AG10803 (cell line): ENCODE data around the gene KCNC4.

ENCODE experiments used
- DNase-seq: peaks from one replicate; pipeline ENCODE4 v3.0.0; 2010; ENCODE audit warnings: low read depth
- H3K4me3 ChIP-seq: 2 replicates; pipeline ENCODE4 v1.5.1; 2011; ENCODE audit warnings: mild to moderate bottlenecking, low read length, control low read depth
- CTCF ChIP-seq: conservative IDR thresholded peaks from 2 replicates; pipeline ENCODE4 v1.5.1; 2011; ENCODE audit warnings: mild to moderate bottlenecking, low read length, control low read depth, inconsistent platforms

The KCNC4 gene

DNA sequence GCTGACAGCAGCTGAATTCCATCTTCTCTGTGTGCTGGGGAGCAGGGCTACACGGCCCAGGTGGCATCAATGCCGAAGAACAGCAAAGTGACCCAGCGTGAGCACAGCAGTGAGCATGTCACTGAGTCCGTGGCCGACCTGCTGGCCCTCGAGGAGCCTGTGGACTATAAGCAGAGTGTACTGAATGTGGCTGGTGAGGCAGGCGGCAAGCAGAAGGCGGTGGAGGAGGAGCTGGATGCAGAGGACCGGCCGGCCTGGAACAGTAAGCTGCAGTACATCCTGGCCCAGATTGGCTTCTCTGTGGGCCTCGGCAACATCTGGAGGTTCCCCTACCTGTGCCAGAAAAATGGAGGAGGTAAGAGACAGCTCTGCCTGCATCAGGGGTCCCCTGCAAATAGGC, 43.3 kb upstream of the KCNC4 start:
- TF ChIP-seq CTCF = no peak
- H3K4me3 ChIP-seq = no peak overlapping the region
- no peak for DNase-seq

- H3K4me3 ChIP-seq = no peak overlapping the region
- DNase-seq = no peak
- TF ChIP-seq CTCF = no peak
These were observed 39.1 kb upstream of the KCNC4 start for GRCh38 chr1:110170766-110171733.

- no peak for DNase-seq
- TF ChIP-seq CTCF = no peak
- H3K4me3 ChIP-seq = no peak overlapping the region
These were observed 38.1 kb upstream of the KCNC4 start for GRCh38 chr1:110172001-110172400.

GRCh38 chr1:110173466-110174105, 36.5 kb upstream of the KCNC4 start:
- peak; percentile 65 for DNase-seq
- TF ChIP-seq CTCF = peak; percentile 21
- no peak overlapping the region for H3K4me3 ChIP-seq

DNA sequence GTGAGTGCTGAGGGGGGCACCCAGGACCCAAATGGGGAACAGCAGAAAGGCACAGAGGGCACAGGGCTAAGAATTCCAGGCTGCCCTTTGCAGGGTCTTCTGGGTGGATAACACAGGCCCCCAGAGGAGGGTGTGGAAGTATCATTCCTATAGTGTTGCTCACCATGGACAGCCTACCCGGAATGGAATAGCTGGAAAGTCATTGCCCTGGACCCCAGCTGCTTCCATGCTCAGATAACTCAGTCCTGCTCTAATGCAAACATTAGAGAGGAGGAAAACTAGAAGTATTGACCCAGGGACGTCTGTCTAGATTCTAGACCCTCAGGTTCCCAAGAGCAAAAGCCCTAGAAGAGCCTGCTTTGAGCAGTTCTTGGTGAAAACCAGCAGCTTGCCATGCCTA, 35.2 kb upstream of the KCNC4 start:
- no peak for TF ChIP-seq CTCF
- no peak overlapping the region for H3K4me3 ChIP-seq
- no peak for DNase-seq

GRCh38 chr1:110176299-110176956, 33.7 kb upstream of the KCNC4 start:
- TF ChIP-seq CTCF = no peak
- no peak for DNase-seq
- H3K4me3 ChIP-seq = no peak overlapping the region
